Measurements from ENCODE around the gene OSBPL5. TPM values are rescaled to one million over a fixed set of nuclear protein-coding genes. Genes with fewer than 3 reads are reported as not detected.
A peak's percentile ranks its signal among the peaks of the same experiment; 100 is the strongest.
"Not testable (repeated sequence)": the region's sequence is repeated elsewhere in the genome, so short reads cannot be mapped to it uniquely, and the experiment has no call there.

The OSBPL5 gene
- total and polyA plus RNA-seq, 4 experiments from 2014 or later = 0.75 to 5.2 (median 2.9) TPM

- intact Hi-C loops (cut with micrococcal nuclease); H3K36me3 ChIP-seq (ENCODE audit: insufficient read depth, low read length); H3K9me3 Mint-ChIP-seq; H3K27me3 ChIP-seq (ENCODE audit: insufficient read depth, low read length); DNase-seq; H3K4me3 ChIP-seq (ENCODE audit: low read length in 2 of 2); H3K27ac ChIP-seq (ENCODE audit: low read depth, low read length); CTCF ChIA-PET (ENCODE audit: partially characterized antibody); H3K36me3 Mint-ChIP-seq; H3K9me3 ChIP-seq (ENCODE audit: control insufficient read depth in 1 of 2, low read length in 2 of 2); POLR2A ChIA-PET (ENCODE audit: partially characterized antibody): not testable (repeated sequence)
- H3K4me3 Mint-ChIP-seq = peak overlapping the region in 5 of 8 donors; percentile 45 to 83 (median 69)
- peaks cover 6 to 22% (median 17%) of the 10 kb centered on the region in 4 donors for H3K4me1 Mint-ChIP-seq
- peak overlapping the region in 1 of 7 donors; percentile 19 for H3K27ac Mint-ChIP-seq
- H3K4me1 ChIP-seq (ENCODE audit: insufficient read depth, low read length) = peaks cover 17% of the 10 kb centered on the region
- peaks cover 18 to 20% of the 10 kb centered on the region in 2 donors for H3K27me3 Mint-ChIP-seq
These were observed 3.7 kb upstream of the OSBPL5 start for GRCh38 chr11:3168742-3169254.

DNA sequence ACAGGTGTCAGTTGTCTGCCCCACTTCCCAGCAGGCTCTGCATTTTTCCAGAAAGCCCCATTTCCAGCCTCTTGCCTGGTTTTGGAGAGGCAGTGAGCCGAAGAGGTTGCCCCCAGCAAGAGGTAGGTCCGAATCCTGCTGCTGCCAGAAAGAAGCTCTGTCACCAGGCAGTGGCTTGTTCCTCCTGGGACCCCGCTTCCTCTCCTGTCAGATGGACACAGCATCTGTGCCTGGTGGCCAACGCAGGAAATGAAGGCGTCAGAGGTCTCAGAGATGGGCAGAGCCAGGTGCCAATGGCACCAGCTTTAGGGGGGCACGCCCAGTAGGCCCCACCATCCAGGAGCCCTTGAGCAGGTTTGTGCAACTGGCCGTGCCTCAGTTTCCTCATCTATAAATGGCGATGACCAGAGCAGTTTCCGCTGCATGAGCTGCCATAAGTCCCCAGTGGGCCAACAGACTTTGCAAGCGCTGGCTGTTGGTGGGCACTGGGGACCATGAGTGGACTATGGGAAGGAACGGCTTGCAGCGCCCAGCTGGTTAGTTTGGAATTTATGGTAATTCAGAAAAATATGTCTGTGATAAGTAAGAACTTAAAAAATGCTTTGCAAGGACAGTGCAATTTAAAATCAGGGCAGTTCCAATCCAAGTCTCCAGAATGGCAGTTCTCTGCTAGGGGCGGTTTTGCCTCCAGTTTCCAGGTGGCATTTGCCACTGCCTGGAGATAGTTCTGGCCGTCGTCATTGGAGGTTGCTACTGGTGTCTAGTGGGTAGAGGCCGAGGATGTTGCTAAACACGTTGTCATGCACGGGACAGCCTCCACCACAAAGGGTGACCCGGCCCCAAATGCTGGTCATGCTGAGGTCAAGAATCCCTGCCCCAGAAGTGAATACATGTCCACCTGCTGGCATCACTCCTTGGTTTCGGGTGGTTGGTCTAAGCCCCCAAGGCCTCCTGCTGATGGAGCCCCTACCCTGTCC lies 2.3 kb upstream of the OSBPL5 start:
- Mint-ChIP-seq H3K9me3 (peaks cover 0 to 4% (median 0%) of the 10 kb centered on the region in 8 donors), H3K27me3 (peaks cover 17 to 21% of the 10 kb centered on the region in 2 donors), H3K36me3 (no peaks in the 10 kb centered on the region), H3K4me3 (peak overlapping the region in 2 of 8 donors; percentile 5 to 10), H3K4me1 (peaks cover 6 to 26% (median 21%) of the 10 kb centered on the region in 4 donors), H3K27ac (no peak overlapping the region)
- intact Hi-C loops (cut with micrococcal nuclease) = no loop called here
- Histone ChIP-seq H3K36me3 (ENCODE audit: insufficient read depth, low read length) (no peaks in the 10 kb centered on the region), H3K4me1 (ENCODE audit: insufficient read depth, low read length) (peaks cover 17% of the 10 kb centered on the region), H3K4me3 (ENCODE audit: low read length in 2 of 2) (no peak overlapping the region), H3K27me3 (ENCODE audit: insufficient read depth, low read length) (no peaks in the 10 kb centered on the region), H3K9me3 (ENCODE audit: control insufficient read depth in 1 of 2, low read length in 2 of 2) (no peaks in the 10 kb centered on the region), H3K27ac (ENCODE audit: low read depth, low read length) (no peak overlapping the region)
- CTCF ChIA-PET (ENCODE audit: partially characterized antibody) = no interaction called here
- POLR2A ChIA-PET (ENCODE audit: partially characterized antibody) = no interaction called here
- DNase-seq = no peak

- Histone ChIP-seq H3K27me3 (ENCODE audit: insufficient read depth, low read length) (no peaks in the 10 kb centered on the region), H3K4me1 (ENCODE audit: insufficient read depth, low read length) (peaks cover 17% of the 10 kb centered on the region), H3K36me3 (ENCODE audit: insufficient read depth, low read length) (no peaks in the 10 kb centered on the region), H3K4me3 (ENCODE audit: low read length in 2 of 2) (no peak overlapping the region), H3K9me3 (ENCODE audit: control insufficient read depth in 1 of 2, low read length in 2 of 2) (no peaks in the 10 kb centered on the region), H3K27ac (ENCODE audit: low read depth, low read length) (no peak overlapping the region)
- intact Hi-C loops (cut with micrococcal nuclease) = no loop called here
- Mint-ChIP-seq H3K27me3 (peaks cover 11 to 24% of the 10 kb centered on the region in 2 donors), H3K27ac (no peak overlapping the region), H3K4me3 (peak overlapping the region in 2 of 8 donors; percentile 36 to 64), H3K4me1 (peaks cover 6 to 32% (median 21%) of the 10 kb centered on the region in 4 donors), H3K36me3 (no peaks in the 10 kb centered on the region), H3K9me3 (peaks cover 0 to 4% (median 0%) of the 10 kb centered on the region in 8 donors)
- CTCF ChIA-PET (ENCODE audit: partially characterized antibody) = no interaction called here
- POLR2A ChIA-PET (ENCODE audit: partially characterized antibody) = no interaction called here
- peak in 1 of 5 donors; percentile 28 for DNase-seq
These were observed 1.4 kb upstream of the OSBPL5 start for GRCh38 chr11:3166268-3167142.

- ChIA-PET CTCF (ENCODE audit: partially characterized antibody) (no interaction called here), POLR2A (ENCODE audit: partially characterized antibody) (no interaction called here)
- H3K36me3 ChIP-seq (ENCODE audit: insufficient read depth, low read length) = no peaks in the 10 kb centered on the region
- DNase-seq = no peak
- peak overlapping the region; percentile 59 to 83 (median 72) for H3K4me3 Mint-ChIP-seq
- H3K4me3 ChIP-seq (ENCODE audit: low read length in 2 of 2) = peak overlapping the region in 1 of 2 donors; percentile 28
- H3K4me1 Mint-ChIP-seq = peaks cover 6 to 38% (median 27%) of the 10 kb centered on the region in 4 donors
- intact Hi-C loops (cut with micrococcal nuclease) = no loop called here
- H3K9me3 ChIP-seq (ENCODE audit: control insufficient read depth in 1 of 2, low read length in 2 of 2) = no peaks in the 10 kb centered on the region
- peaks cover 0 to 4% (median 0%) of the 10 kb centered on the region in 8 donors for H3K9me3 Mint-ChIP-seq
- H3K27ac Mint-ChIP-seq = peak overlapping the region in 2 of 7 donors; percentile 66 to 86
- H3K27me3 Mint-ChIP-seq = peaks cover 14 to 28% of the 10 kb centered on the region in 2 donors
- no peak overlapping the region for H3K27ac ChIP-seq (ENCODE audit: low read depth, low read length)
- H3K4me1 ChIP-seq (ENCODE audit: insufficient read depth, low read length) = peaks cover 17% of the 10 kb centered on the region
- no peaks in the 10 kb centered on the region for H3K36me3 Mint-ChIP-seq
- H3K27me3 ChIP-seq (ENCODE audit: insufficient read depth, low read length) = no peaks in the 10 kb centered on the region
These were observed 782 bp upstream of the OSBPL5 start for GRCh38 chr11:3165916-3166267.

- no peaks in the 10 kb centered on the region for H3K36me3 Mint-ChIP-seq
- H3K4me1 Mint-ChIP-seq = peaks cover 3 to 35% (median 24%) of the 10 kb centered on the region in 4 donors
- peak overlapping the region in 1 of 2 donors; percentile 32 for H3K4me3 ChIP-seq (ENCODE audit: low read length in 2 of 2)
- peaks cover 0 to under 1% (median 0%) of the 10 kb centered on the region in 8 donors for H3K9me3 Mint-ChIP-seq
- CTCF ChIA-PET (ENCODE audit: partially characterized antibody) = interaction anchor here (0.6 kb wide), 1 partner anchor 407 kb away, joined by 3 read pairs; no protein-coding TSS in a partner anchor
- H3K27ac Mint-ChIP-seq = no peak overlapping the region
- H3K4me3 Mint-ChIP-seq = peak overlapping the region in 6 of 8 donors; percentile 34 to 64 (median 52)
- POLR2A ChIA-PET (ENCODE audit: partially characterized antibody) = no interaction called here
- H3K4me1 ChIP-seq (ENCODE audit: insufficient read depth, low read length) = peaks cover 17% of the 10 kb centered on the region
- no peaks in the 10 kb centered on the region for H3K36me3 ChIP-seq (ENCODE audit: insufficient read depth, low read length)
- intact Hi-C loops (cut with micrococcal nuclease) = no loop called here
- no peaks in the 10 kb centered on the region for H3K9me3 ChIP-seq (ENCODE audit: control insufficient read depth in 1 of 2, low read length in 2 of 2)
- H3K27me3 Mint-ChIP-seq = peaks cover 12 to 22% of the 10 kb centered on the region in 2 donors
- peak in 1 of 5 donors; percentile 2 for DNase-seq
- H3K27me3 ChIP-seq (ENCODE audit: insufficient read depth, low read length) = no peaks in the 10 kb centered on the region
- no peak overlapping the region for H3K27ac ChIP-seq (ENCODE audit: low read depth, low read length)
These were observed 458 bp downstream of the OSBPL5 start for GRCh38 chr11:3164552-3165151.

- CTCF ChIA-PET (ENCODE audit: partially characterized antibody) = interaction anchor here (0.6 kb wide), 1 partner anchor 408 kb away, joined by 3 read pairs; no protein-coding TSS in a partner anchor
- no peaks in the 10 kb centered on the region for H3K36me3 ChIP-seq (ENCODE audit: insufficient read depth, low read length)
- Mint-ChIP-seq H3K4me3 (peak overlapping the region; percentile 48 to 81 (median 72)), H3K27me3 (peaks cover 12 to 20% of the 10 kb centered on the region in 2 donors), H3K36me3 (no peaks in the 10 kb centered on the region), H3K27ac (peak overlapping the region in 2 of 7 donors; percentile 12 to 85), H3K4me1 (peaks cover 3 to 30% (median 22%) of the 10 kb centered on the region in 4 donors), H3K9me3 (no peaks in the 10 kb centered on the region)
- POLR2A ChIA-PET (ENCODE audit: partially characterized antibody) = no interaction called here
- peaks cover 12% of the 10 kb centered on the region for H3K4me1 ChIP-seq (ENCODE audit: insufficient read depth, low read length)
- H3K4me3 ChIP-seq (ENCODE audit: low read length in 2 of 2) = peak overlapping the region in 1 of 2 donors; percentile 32
- intact Hi-C loops (cut with micrococcal nuclease) = no loop called here
- H3K27me3 ChIP-seq (ENCODE audit: insufficient read depth, low read length) = no peaks in the 10 kb centered on the region
- no peak overlapping the region for H3K27ac ChIP-seq (ENCODE audit: low read depth, low read length)
- DNase-seq = no peak
- no peaks in the 10 kb centered on the region for H3K9me3 ChIP-seq (ENCODE audit: control insufficient read depth in 1 of 2, low read length in 2 of 2)
These were observed 965 bp downstream of the OSBPL5 start for GRCh38 chr11:3164138-3164551.
